GM06990 (cell line): Measurements from ENCODE around the gene PQBP1.

ENCODE experiments used
- DNase-seq: peaks from one replicate; pipeline ENCODE4 v3.0.0-alpha.2; 2011; ENCODE audit not compliant: insufficient read length; ENCODE audit errors: extremely low read depth
- H3K27me3 ChIP-seq: replicated peaks from 2 replicates; pipeline ENCODE4 v1.6.0; 2011; ENCODE audit warnings: low read length; ENCODE audit not compliant: control insufficient read depth, insufficient read depth
- H3K36me3 ChIP-seq: 2 replicates; pipeline ENCODE4 v1.5.1; 2011; ENCODE audit warnings: low read length; ENCODE audit not compliant: control insufficient read depth, insufficient read depth
- H3K4me3 ChIP-seq: replicated peaks from 2 replicates; pipeline ENCODE4 v1.5.1; 2011; ENCODE audit warnings: low read depth, mild to moderate bottlenecking, control low read depth, low read length
- TF ChIP-seq, protein P1 (sequence below): IDR thresholded peaks from 2 replicates; pipeline ENCODE4 v1.5.1; 2011; ENCODE audit warnings: low read length, control low read depth, mild to moderate bottlenecking, inconsistent platforms; ENCODE audit not compliant: insufficient read depth, poor library complexity, severe bottlenecking

Gene PQBP1

DNA sequence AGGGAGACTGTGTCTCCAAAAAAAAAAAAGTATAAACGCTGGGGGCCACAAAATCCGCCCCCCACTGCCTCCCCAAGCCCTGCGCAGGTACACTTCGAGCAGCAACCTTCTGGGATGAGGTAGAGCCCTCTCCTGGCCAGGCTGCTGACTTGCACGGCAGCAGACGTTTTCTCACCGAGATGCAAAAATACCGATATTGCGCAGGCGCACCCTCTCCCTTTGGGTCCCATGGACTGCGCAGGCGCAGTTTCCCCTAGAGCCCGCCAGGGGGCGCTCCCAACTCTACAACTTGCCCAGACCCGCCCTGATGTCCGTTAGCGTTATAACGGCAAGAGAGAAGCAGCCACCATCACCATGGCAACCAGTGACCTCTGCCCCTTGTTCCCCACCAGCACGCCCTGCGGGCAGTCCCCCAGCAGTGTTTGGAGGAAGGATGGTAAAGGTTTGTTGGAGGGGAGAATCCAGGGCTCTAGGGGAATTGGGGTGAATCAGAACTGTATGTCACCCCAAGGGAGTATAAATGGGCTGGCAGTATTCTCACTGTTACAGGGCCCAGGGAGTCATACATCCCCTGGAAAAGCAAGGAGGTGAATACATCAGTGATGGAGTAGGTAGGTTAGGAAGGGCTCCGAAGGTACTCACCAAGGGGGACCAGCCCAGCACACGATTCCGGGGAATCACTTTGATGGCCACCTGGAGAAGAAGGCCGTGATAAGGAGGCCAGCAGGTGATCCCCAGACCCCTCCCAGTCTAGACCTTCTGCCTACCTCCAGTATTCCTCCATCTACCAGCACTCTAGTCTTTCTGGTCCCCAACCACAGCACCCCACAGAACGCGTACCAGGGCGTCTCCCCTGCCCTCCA is 19.6 kb downstream of the PQBP1 start:
- Histone ChIP-seq H3K36me3 (peaks cover 12% of the 10 kb centered on the region), H3K27me3 (no peaks in the 10 kb centered on the region), H3K4me3 (peak overlapping the region; percentile 67)
- TF ChIP-seq, protein P1, sequence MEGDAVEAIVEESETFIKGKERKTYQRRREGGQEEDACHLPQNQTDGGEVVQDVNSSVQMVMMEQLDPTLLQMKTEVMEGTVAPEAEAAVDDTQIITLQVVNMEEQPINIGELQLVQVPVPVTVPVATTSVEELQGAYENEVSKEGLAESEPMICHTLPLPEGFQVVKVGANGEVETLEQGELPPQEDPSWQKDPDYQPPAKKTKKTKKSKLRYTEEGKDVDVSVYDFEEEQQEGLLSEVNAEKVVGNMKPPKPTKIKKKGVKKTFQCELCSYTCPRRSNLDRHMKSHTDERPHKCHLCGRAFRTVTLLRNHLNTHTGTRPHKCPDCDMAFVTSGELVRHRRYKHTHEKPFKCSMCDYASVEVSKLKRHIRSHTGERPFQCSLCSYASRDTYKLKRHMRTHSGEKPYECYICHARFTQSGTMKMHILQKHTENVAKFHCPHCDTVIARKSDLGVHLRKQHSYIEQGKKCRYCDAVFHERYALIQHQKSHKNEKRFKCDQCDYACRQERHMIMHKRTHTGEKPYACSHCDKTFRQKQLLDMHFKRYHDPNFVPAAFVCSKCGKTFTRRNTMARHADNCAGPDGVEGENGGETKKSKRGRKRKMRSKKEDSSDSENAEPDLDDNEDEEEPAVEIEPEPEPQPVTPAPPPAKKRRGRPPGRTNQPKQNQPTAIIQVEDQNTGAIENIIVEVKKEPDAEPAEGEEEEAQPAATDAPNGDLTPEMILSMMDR: peak; percentile 91
- peak; percentile 86 for DNase-seq

DNA sequence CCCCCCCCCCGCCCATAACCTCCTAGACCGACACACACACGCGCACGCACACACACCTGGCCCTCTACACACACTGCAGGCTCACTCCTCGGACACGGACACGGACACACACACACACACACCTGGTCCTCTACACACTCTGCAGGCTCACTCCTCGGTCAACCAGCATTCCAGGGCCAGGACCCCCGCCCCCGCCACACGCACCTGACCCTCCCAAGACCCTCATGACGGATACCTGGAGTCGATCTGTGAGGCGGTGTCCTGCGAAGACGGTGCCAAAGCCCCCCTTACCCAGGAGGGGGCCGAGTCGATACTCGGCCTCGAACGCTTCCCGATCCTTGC is 20.5 kb downstream of the PQBP1 start:
- TF ChIP-seq, protein P1: no peak
- no peak for DNase-seq
- H3K36me3 ChIP-seq: peaks cover 14% of the 10 kb centered on the region
- H3K27me3 ChIP-seq: no peaks in the 10 kb centered on the region
- H3K4me3 ChIP-seq: peak overlapping the region; percentile 67

DNA sequence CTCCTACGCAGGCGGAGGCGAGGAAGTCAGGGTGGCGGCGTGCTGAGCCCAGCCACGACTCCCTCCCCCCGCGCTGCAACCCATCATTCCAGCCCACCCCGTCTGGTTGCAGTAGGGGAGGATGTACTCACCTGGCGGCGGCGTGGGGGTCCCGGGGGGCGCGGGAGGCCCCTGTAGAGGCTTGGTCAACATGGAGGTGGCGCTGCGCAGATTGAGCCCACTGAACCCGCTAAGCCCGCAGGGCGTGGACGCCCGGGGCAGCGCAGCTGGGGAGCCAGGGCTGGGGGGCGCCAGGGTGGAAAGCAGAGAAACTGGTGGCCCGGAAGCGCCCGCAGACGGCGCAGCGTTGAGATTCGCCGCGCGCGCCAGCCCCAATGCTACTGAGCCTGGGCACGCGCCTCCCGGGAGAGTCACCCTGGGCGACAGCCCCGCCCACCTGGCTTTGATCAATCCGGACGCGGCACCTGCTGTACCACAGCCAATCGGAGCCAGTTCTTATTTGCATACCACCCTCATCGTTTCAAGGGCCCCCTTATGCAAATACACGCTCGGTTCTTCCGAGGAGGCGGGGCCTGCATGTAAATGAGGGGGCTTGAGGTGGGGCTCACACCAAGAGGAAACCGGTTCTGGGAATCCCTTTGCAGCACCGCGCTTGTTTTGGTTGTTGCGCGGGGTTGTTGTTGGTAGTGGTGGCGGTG is 21.1 kb downstream of the PQBP1 start, which contains the start of gene PIM2:
TSS of gene PIM2 (minus strand) at position 382 of the 698 bp plus-strand sequence. CDS start at position 192, 190 bp downstream.
- TF ChIP-seq, protein P1: no peak
- Histone ChIP-seq H3K27me3 (no peaks in the 10 kb centered on the region), H3K36me3 (peaks cover 13% of the 10 kb centered on the region), H3K4me3 (peak within 1 kb of the TSS; percentile 67)
- peak; percentile 92 for DNase-seq

DNA sequence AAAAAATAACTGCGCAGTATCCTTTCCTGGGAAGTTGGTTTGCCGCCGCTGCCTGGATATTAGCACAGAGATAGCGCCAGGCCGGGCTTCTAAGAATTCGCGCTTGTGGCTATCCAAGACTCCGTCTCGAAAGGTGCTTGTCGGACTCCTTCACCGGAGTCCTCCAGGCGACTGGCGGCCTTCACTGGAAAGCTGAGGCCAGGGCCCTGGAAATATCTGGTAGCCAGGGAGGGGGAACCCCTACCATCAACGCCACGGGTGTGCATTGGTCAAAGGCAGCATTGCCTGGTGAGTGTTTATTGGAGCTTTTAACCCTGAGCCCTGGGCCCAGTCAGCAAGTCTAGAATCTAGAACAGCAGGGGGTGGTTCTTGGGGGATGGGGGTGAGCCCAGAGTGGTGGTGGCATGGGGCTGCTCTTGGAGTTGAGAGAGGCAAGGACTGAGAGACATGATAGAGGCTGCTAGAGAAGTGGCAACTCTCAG is 21.7 kb downstream of the PQBP1 start:
- TF ChIP-seq, protein P1: no peak
- H3K27me3 ChIP-seq: no peaks in the 10 kb centered on the region
- no peak for DNase-seq
- peaks cover 8% of the 10 kb centered on the region for H3K36me3 ChIP-seq
- H3K4me3 ChIP-seq: peak overlapping the region; percentile 55

DNA sequence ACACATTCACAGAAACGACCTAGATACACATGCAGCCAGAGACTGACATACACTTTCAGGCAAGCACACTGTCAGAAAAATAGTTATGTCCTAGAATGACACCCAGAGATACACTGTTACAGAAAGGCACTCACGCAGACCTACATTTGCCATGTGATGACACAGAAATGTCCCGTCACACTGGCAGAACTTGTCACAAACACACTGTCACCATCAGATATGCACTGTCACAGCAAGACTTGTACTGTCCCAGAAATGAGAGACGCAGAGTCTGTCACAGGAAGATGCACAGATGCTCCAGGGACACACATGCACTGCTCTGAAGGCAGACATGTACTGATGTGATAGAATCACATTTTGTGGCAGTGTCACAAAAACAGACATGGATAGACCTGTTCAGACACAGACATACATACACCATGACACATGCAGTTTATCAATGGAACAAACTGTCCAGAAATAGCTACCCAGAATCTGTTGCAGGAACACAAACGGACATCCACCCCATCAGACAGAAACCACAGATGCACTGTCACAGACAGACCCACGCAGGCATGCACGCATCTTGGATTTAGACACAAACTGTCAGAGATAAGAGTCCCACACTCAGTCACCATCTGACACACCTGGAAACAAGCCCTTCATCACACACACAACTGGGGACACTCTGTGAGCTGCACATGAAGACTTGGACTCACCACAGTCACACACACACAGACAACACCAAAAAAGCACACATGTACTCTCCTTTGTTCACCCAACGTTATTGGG is 22.4 kb downstream of the PQBP1 start:
- TF ChIP-seq, protein P1: no peak
- H3K4me3 ChIP-seq: peak overlapping the region; percentile 55
- no peaks in the 10 kb centered on the region for H3K27me3 ChIP-seq
- no peak for DNase-seq
- peaks cover 4% of the 10 kb centered on the region for H3K36me3 ChIP-seq
